WTC11 (cell line): ENCODE data around the gene SMAP1. TPM values are rescaled to one million over a fixed set of nuclear protein-coding genes. Genes with fewer than 3 reads are reported as not detected.

Experiments used
- ATAC-seq: fragments of 200-7000 bp; cut with Tn5 transposase; 2 replicates; pipeline ENCODE4 v1.10.0; 2021; ENCODE audit warnings: mild to moderate bottlenecking, moderate library complexity
- CTCF ChIA-PET: fragments of 300-600 bp; sonication (Branson Sonifier 250); formaldehyde crosslinking; loops from one replicate; lab custom pipeline; 2021; ENCODE audit warnings: antibody characterized with exemption; lab: Charles Lee
- POLR2A ChIA-PET: fragments of 350-600 bp; sonication (Branson Sonifier 250); formaldehyde crosslinking; loops from one replicate; lab custom pipeline; 2021; ENCODE audit warnings: antibody characterized with exemption; lab: Charles Lee
- DNase-seq: peaks from one replicate; pipeline ENCODE4 v3.0.0; 2021; ENCODE audit warnings: low spot score
- H3K27ac Mint-ChIP-seq: 2 replicates; pipeline ENCODE4 v1.8.0; 2021; ENCODE audit warnings: mixed read lengths
- H3K27me3 Mint-ChIP-seq: 2 replicates; pipeline ENCODE4 v1.8.0; 2021; ENCODE audit warnings: low read depth, mild to moderate bottlenecking, moderate library complexity, mixed read lengths
- H3K36me3 Mint-ChIP-seq: 2 replicates; pipeline ENCODE4 v1.8.0; 2021; ENCODE audit warnings: mixed read lengths
- H3K4me1 Mint-ChIP-seq: 2 replicates; pipeline ENCODE4 v1.8.0; 2022; ENCODE audit warnings: mixed read lengths
- H3K4me3 Mint-ChIP-seq: 2 replicates; pipeline ENCODE4 v1.8.0; 2021; ENCODE audit warnings: mild to moderate bottlenecking, moderate library complexity, mixed read lengths
- H3K9me3 Mint-ChIP-seq: 2 replicates; pipeline ENCODE4 v1.8.0; 2021; ENCODE audit warnings: mixed read lengths
- FOXK1 ChIP-seq: sonication (generic); formaldehyde crosslinking; IDR thresholded peaks from 2 replicates; pipeline ENCODE4 v1.8.0; 2022; ENCODE audit warnings: mild to moderate bottlenecking, moderate library complexity, missing genetic modification reagents
- FOXP1 ChIP-seq: sonication (generic); formaldehyde crosslinking; IDR thresholded peaks from 2 replicates; pipeline ENCODE4 v1.8.0; 2022; ENCODE audit warnings: missing genetic modification reagents, mild to moderate bottlenecking, moderate library complexity, borderline replicate concordance
- GABPB1 ChIP-seq: sonication (generic); formaldehyde crosslinking; IDR thresholded peaks from 2 replicates; pipeline ENCODE4 v1.8.1; 2023; ENCODE audit warnings: mild to moderate bottlenecking, missing genetic modification reagents
- NFATC4 ChIP-seq: fragments of 250-450 bp; sonication (Bioruptor Pico); IDR thresholded peaks from 2 replicates; pipeline ENCODE4 v1.9.0; 2021; ENCODE audit warnings: mild to moderate bottlenecking
- OVOL2 ChIP-seq: fragments of 250-450 bp; sonication (Bioruptor Pico); IDR thresholded peaks from 2 replicates; pipeline ENCODE4 v1.9.0; 2021; ENCODE audit warnings: mild to moderate bottlenecking, borderline replicate concordance
- SMAD3 ChIP-seq: sonication (generic); formaldehyde crosslinking; IDR thresholded peaks from 2 replicates; pipeline ENCODE4 v1.8.0; 2022; ENCODE audit warnings: missing genetic modification reagents, mild to moderate bottlenecking, borderline replicate concordance
- SMAD4 ChIP-seq: sonication (generic); formaldehyde crosslinking; IDR thresholded peaks from 2 replicates; pipeline ENCODE4 v1.8.0; 2022; ENCODE audit warnings: mild to moderate bottlenecking, missing genetic modification reagents
- SOX15 ChIP-seq: fragments of 250-450 bp; sonication (Bioruptor Pico); IDR thresholded peaks from 2 replicates; pipeline ENCODE4 v1.9.0; 2021; ENCODE audit warnings: mild to moderate bottlenecking
- TCF7 ChIP-seq: sonication (generic); formaldehyde crosslinking; IDR thresholded peaks from 2 replicates; pipeline ENCODE4 v1.8.0; 2022; ENCODE audit warnings: mild to moderate bottlenecking, low read depth, missing genetic modification reagents, moderate library complexity
- TP53 ChIP-seq: sonication (generic); formaldehyde crosslinking; IDR thresholded peaks from 2 replicates; pipeline ENCODE4 v1.8.1; 2023; ENCODE audit warnings: mild to moderate bottlenecking, missing genetic modification reagents
- ZNF138 ChIP-seq: sonication (generic); formaldehyde crosslinking; conservative IDR thresholded peaks from 2 replicates; pipeline ENCODE4 v1.8.1; 2022; ENCODE audit warnings: mild to moderate bottlenecking, moderate library complexity, missing genetic modification reagents
- ZNF219 ChIP-seq: sonication (generic); formaldehyde crosslinking; IDR thresholded peaks from 2 replicates; pipeline ENCODE4 v1.8.0; 2023; ENCODE audit warnings: missing genetic modification reagents, mild to moderate bottlenecking, borderline replicate concordance
- ZNF232 ChIP-seq: sonication (generic); formaldehyde crosslinking; IDR thresholded peaks from 2 replicates; pipeline ENCODE4 v1.8.0; 2022; ENCODE audit warnings: mild to moderate bottlenecking, missing genetic modification reagents
- ZNF423 ChIP-seq: fragments of 250-450 bp; sonication (Bioruptor Pico); IDR thresholded peaks from 2 replicates; pipeline ENCODE4 v2.1.2; 2022; ENCODE audit warnings: mild to moderate bottlenecking, moderate library complexity
- total RNA-seq: library from RNA; stranded (reverse); gene quantifications from 3 replicates; pipeline ENCODE4 v1.2.3, GENCODE V29; 2021
- TF ChIP-seq, protein P1 (sequence below): sonication (generic); formaldehyde crosslinking; IDR thresholded peaks from 2 replicates; pipeline ENCODE4 v1.8.0; 2023; ENCODE audit warnings: missing genetic modification reagents
- TF ChIP-seq, protein P2 (sequence below): fragments of 250-450 bp; sonication (Bioruptor Pico); IDR thresholded peaks from 2 replicates; pipeline ENCODE4 v2.1.2; 2022; ENCODE audit warnings: mild to moderate bottlenecking, moderate library complexity
- TF ChIP-seq, protein P3 (sequence below): sonication (generic); formaldehyde crosslinking; IDR thresholded peaks from 2 replicates; pipeline ENCODE4 v1.8.1; 2023; ENCODE audit warnings: mild to moderate bottlenecking, missing genetic modification reagents
- TF ChIP-seq, protein P4 (sequence below): sonication (generic); formaldehyde crosslinking; IDR thresholded peaks from 2 replicates; pipeline ENCODE4 v1.8.0; 2022; ENCODE audit warnings: mild to moderate bottlenecking, missing genetic modification reagents
- TF ChIP-seq, protein P5 (sequence below): sonication (generic); formaldehyde crosslinking; IDR thresholded peaks from 2 replicates; pipeline ENCODE4 v1.8.1; 2023; ENCODE audit warnings: mild to moderate bottlenecking, missing genetic modification reagents
- TF ChIP-seq, protein P6 (sequence below): sonication (generic); formaldehyde crosslinking; IDR thresholded peaks from 2 replicates; pipeline ENCODE4 v1.8.1; 2022; ENCODE audit warnings: mild to moderate bottlenecking, missing genetic modification reagents, moderate library complexity, borderline replicate concordance
- TF ChIP-seq, protein P7 (sequence below): sonication (generic); formaldehyde crosslinking; IDR thresholded peaks from 2 replicates; pipeline ENCODE4 v1.8.1; 2023; ENCODE audit warnings: mild to moderate bottlenecking, moderate library complexity, missing genetic modification reagents

SMAP1 gene
- total RNA-seq, 1 experiment from 2014 or later = 29.0 TPM

DNA sequence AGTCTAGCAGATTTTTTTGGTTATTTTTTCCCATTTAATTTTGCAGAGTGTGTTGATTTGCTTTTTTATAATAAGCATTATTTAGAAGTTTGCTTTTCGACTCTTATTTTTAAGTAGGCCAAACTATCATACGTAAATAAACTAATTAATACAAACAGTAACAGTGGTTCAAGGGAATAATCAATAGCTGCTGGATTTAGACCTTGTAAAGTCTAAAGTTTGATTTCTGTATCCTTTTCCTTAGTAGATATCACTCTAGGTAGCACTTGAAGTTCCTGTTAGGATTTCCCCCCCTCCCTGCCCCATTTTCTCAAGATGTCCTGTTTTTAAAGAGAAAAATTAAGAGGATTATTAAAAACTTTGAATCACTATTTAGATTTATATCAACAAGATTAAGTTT, 153.1 kb downstream of the SMAP1 start:
- H3K27me3 Mint-ChIP-seq = no peaks in the 10 kb centered on the region
- ATAC-seq = no peak
- TF ChIP-seq FOXP1 (no peak), NFATC4 (CRISPR knock-in tag) (no peak), SMAD3 (CRISPR knock-in tag) (no peak), SMAD4 (no peak), TCF7 (no peak), ZNF232 (CRISPR knock-in tag) (no peak), OVOL2 (no peak), SOX15 (CRISPR knock-in tag) (no peak), ZNF423 (CRISPR knock-in tag) (no peak), ZNF219 (CRISPR knock-in tag) (no peak), TP53 (no peak), ZNF138 (no peak)
- TF ChIP-seq, protein P1, sequence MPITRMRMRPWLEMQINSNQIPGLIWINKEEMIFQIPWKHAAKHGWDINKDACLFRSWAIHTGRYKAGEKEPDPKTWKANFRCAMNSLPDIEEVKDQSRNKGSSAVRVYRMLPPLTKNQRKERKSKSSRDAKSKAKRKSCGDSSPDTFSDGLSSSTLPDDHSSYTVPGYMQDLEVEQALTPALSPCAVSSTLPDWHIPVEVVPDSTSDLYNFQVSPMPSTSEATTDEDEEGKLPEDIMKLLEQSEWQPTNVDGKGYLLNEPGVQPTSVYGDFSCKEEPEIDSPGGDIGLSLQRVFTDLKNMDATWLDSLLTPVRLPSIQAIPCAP (CRISPR knock-in tag) = no peak
- TF ChIP-seq, protein P2, sequence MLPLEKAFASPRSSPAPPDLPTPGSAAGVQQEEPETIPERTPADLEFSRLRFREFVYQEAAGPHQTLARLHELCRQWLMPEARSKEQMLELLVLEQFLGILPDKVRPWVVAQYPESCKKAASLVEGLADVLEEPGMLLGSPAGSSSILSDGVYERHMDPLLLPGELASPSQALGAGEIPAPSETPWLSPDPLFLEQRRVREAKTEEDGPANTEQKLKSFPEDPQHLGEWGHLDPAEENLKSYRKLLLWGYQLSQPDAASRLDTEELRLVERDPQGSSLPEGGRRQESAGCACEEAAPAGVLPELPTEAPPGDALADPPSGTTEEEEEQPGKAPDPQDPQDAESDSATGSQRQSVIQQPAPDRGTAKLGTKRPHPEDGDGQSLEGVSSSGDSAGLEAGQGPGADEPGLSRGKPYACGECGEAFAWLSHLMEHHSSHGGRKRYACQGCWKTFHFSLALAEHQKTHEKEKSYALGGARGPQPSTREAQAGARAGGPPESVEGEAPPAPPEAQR = no peak
- TF ChIP-seq, protein P3, sequence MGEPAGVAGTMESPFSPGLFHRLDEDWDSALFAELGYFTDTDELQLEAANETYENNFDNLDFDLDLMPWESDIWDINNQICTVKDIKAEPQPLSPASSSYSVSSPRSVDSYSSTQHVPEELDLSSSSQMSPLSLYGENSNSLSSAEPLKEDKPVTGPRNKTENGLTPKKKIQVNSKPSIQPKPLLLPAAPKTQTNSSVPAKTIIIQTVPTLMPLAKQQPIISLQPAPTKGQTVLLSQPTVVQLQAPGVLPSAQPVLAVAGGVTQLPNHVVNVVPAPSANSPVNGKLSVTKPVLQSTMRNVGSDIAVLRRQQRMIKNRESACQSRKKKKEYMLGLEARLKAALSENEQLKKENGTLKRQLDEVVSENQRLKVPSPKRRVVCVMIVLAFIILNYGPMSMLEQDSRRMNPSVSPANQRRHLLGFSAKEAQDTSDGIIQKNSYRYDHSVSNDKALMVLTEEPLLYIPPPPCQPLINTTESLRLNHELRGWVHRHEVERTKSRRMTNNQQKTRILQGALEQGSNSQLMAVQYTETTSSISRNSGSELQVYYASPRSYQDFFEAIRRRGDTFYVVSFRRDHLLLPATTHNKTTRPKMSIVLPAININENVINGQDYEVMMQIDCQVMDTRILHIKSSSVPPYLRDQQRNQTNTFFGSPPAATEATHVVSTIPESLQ (CRISPR knock-in tag) = no peak
- TF ChIP-seq, protein P4, sequence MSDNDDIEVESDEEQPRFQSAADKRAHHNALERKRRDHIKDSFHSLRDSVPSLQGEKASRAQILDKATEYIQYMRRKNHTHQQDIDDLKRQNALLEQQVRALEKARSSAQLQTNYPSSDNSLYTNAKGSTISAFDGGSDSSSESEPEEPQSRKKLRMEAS (CRISPR knock-in tag) = no peak
- TF ChIP-seq, all 79 proteins: peak for 0
- Mint-ChIP-seq H3K36me3 (no peaks in the 10 kb centered on the region), H3K4me3 (no peak overlapping the region), H3K27ac (no peak overlapping the region), H3K4me1 (no peaks in the 10 kb centered on the region), H3K9me3 (0 out of 2 replicates have a peak, but pooled peaks cover 3% of the 10 kb centered on the region)
- ChIA-PET CTCF (no interaction called here), POLR2A (no interaction called here)
- no peak for DNase-seq

DNA sequence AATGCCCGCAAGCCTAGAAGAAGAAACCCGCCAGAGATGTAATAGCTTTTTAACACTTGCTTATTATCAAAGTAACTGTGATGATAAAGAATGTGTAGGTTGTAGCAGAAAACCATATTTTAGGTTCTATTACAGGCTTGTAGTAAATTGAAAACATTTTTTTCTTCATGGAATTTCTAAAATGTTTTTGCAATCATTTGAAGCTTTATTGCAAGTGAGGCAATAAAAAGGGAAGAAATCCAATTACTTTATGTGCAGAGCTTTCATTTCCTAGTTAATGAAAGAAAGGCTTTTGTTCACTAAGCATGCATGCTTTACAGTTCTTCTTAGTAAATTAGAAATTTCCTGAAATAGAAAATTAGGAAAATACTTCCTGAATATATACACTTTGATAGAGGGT, 154.1 kb downstream of the SMAP1 start:
- ATAC-seq = no peak
- POLR2A ChIA-PET = no interaction called here
- no peak for TF ChIP-seq TCF7
- TF ChIP-seq, protein P5, sequence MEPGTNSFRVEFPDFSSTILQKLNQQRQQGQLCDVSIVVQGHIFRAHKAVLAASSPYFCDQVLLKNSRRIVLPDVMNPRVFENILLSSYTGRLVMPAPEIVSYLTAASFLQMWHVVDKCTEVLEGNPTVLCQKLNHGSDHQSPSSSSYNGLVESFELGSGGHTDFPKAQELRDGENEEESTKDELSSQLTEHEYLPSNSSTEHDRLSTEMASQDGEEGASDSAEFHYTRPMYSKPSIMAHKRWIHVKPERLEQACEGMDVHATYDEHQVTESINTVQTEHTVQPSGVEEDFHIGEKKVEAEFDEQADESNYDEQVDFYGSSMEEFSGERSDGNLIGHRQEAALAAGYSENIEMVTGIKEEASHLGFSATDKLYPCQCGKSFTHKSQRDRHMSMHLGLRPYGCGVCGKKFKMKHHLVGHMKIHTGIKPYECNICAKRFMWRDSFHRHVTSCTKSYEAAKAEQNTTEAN (CRISPR knock-in tag) = no peak
- no peaks in the 10 kb centered on the region for H3K4me1 Mint-ChIP-seq
- CTCF ChIA-PET = interaction anchor here (0.6 kb wide), 1 partner anchor 62 kb away, joined by 4 read pairs; no protein-coding TSS in a partner anchor
- no peak overlapping the region for H3K27ac Mint-ChIP-seq
- H3K9me3 Mint-ChIP-seq = 0 out of 2 replicates have a peak, but pooled peaks cover 3% of the 10 kb centered on the region
- H3K27me3 Mint-ChIP-seq = no peaks in the 10 kb centered on the region
- no peak for DNase-seq
- no peaks in the 10 kb centered on the region for H3K36me3 Mint-ChIP-seq
- H3K4me3 Mint-ChIP-seq = no peak overlapping the region

DNA sequence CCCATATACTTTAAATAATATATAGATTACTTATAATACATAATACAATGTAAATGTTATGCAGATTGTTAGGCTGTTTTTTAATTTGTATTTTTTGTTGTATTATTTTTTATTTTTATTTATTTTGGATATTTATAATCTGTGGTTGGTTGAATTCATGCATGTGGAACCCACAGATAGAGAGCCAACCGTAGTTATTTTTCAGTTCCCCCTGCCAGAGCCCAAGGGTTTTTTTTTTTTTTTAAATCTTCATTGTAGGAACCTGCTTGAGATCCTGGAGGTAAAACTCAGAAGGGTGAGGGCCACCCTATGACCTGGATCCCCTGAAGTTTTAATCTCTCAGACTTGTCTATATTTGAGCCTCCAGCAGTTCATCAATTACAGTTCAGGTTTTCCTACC, 156.0 kb downstream of the SMAP1 start:
- no peak for TF ChIP-seq NFATC4 (CRISPR knock-in tag)
- TF ChIP-seq, protein P1 (CRISPR knock-in tag) = no peak
- TF ChIP-seq TCF7 = no peak
- no peak for TF ChIP-seq FOXP1
- TF ChIP-seq TP53 = no peak
- no peak for TF ChIP-seq GABPB1 (CRISPR knock-in tag)
- no peak for TF ChIP-seq ZNF232 (CRISPR knock-in tag)
- TF ChIP-seq FOXK1 (CRISPR knock-in tag) = no peak
- TF ChIP-seq, protein P6, sequence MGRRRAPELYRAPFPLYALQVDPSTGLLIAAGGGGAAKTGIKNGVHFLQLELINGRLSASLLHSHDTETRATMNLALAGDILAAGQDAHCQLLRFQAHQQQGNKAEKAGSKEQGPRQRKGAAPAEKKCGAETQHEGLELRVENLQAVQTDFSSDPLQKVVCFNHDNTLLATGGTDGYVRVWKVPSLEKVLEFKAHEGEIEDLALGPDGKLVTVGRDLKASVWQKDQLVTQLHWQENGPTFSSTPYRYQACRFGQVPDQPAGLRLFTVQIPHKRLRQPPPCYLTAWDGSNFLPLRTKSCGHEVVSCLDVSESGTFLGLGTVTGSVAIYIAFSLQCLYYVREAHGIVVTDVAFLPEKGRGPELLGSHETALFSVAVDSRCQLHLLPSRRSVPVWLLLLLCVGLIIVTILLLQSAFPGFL = no peak
- TF ChIP-seq, protein P7, sequence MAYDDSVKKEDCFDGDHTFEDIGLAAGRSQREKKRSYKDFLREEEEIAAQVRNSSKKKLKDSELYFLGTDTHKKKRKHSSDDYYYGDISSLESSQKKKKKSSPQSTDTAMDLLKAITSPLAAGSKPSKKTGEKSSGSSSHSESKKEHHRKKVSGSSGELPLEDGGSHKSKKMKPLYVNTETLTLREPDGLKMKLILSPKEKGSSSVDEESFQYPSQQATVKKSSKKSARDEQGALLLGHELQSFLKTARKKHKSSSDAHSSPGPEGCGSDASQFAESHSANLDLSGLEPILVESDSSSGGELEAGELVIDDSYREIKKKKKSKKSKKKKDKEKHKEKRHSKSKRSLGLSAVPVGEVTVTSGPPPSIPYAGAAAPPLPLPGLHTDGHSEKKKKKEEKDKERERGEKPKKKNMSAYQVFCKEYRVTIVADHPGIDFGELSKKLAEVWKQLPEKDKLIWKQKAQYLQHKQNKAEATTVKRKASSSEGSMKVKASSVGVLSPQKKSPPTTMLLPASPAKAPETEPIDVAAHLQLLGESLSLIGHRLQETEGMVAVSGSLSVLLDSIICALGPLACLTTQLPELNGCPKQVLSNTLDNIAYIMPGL (CRISPR knock-in tag) = no peak
- Mint-ChIP-seq H3K4me3 (no peak overlapping the region), H3K36me3 (no peaks in the 10 kb centered on the region), H3K4me1 (no peaks in the 10 kb centered on the region), H3K27me3 (no peaks in the 10 kb centered on the region), H3K27ac (no peak overlapping the region), H3K9me3 (0 out of 2 replicates have a peak, but pooled peaks cover 3% of the 10 kb centered on the region)
- ChIA-PET POLR2A (no interaction called here), CTCF (no interaction called here)
- no peak for ATAC-seq
- DNase-seq = no peak
